HCT116 (cell line): ENCODE results near the gene PHB1. TPM values are rescaled to one million over a fixed set of nuclear protein-coding genes. Genes with fewer than 3 reads are reported as not detected.

Experiments used
- ATAC-seq: fragments of 200-7000 bp; cut with Tn5 transposase; 2 replicates; pipeline ENCODE4 v1.9.1; 2020; ENCODE audit warnings: mild to moderate bottlenecking, moderate library complexity
- BruUV-seq: library from RNA; stranded (reverse); fragments of 400-500 nt; replicated peaks from 2 replicates; lab custom pipeline; 2021; lab: Mats Ljungman, UMichigan
- CTCF ChIA-PET: fragments of 300-600 bp; sonication (Branson Sonifier 250); formaldehyde crosslinking; loops from one replicate; lab custom pipeline; 2021; ENCODE audit warnings: antibody characterized with exemption; lab: Charles Lee
- POLR2A ChIA-PET: fragments of 300-600, 350-600 bp; sonication (Branson Sonifier 250); formaldehyde crosslinking; loops from one replicate; lab custom pipeline; 2021; ENCODE audit warnings: antibody characterized with exemption; lab: Charles Lee
- RAD21 ChIA-PET, 2 experiments: fragments of 300-600 bp; sonication (Branson Sonifier 250); formaldehyde crosslinking; loops; one replicate each; lab custom pipeline; 2023; ENCODE audit warnings: low total read pairs in 2 of 2; ENCODE audit not compliant: uncharacterized antibody in 2 of 2, unreplicated experiment in 2 of 2, low non-redundant PET in 1 of 2; lab: Charles Lee
- DNase-seq: peaks from one replicate; pipeline ENCODE4 v3.0.0-alpha.2; 2010; ENCODE audit warnings: low read depth, low spot score
- H2AFZ ChIP-seq: fragments of 200-600 bp; shearing (Covaris generic), sonication (generic); 2 replicates; pipeline ENCODE4 v1.6.1; 2017; ENCODE audit warnings: low read depth, mixed run types, mixed read lengths, antibody characterized with exemption, low read length; ENCODE audit not compliant: poor library complexity, severe bottlenecking
- H3K27ac ChIP-seq: 2 replicates; pipeline ENCODE4 v1.5.1; 2012; ENCODE audit warnings: low read depth, low read length
- H3K27me3 ChIP-seq: fragments of 200-600 bp; sonication (generic); 2 replicates; pipeline ENCODE4 v1.6.1; 2016; ENCODE audit warnings: mixed run types, low read length, mixed read lengths; ENCODE audit not compliant: insufficient read depth
- H3K36me3 ChIP-seq, 2 experiments: fragments of 200-500 bp in 1 of 2; fragments of 200-600 bp in 1 of 2; sonication (Bioruptor generic) in 1 of 2; sonication (generic) in 1 of 2; 2 replicates each; pipeline versions ENCODE4 v1.5.1 to v1.6.1; 2014 to 2016; ENCODE audit warnings: low read length in 2 of 2, inconsistent platforms in 1 of 2, mixed read lengths in 1 of 2, mixed run types in 1 of 2; ENCODE audit not compliant: insufficient read depth in 2 of 2, control insufficient read depth in 1 of 2
- H3K4me1 ChIP-seq, 2 experiments: fragments of 200-600 bp in 1 of 2; sonication (generic) in 1 of 2; 2 replicates each; pipeline versions ENCODE4 v1.5.1 to v1.6.1; 2012 to 2017; ENCODE audit warnings: low read length in 2 of 2, inconsistent platforms in 1 of 2, mild to moderate bottlenecking in 1 of 2, mixed read lengths in 1 of 2, mixed run types in 1 of 2, moderate library complexity in 1 of 2; ENCODE audit not compliant: insufficient read depth in 2 of 2, control insufficient read depth in 1 of 2
- H3K4me2 ChIP-seq: fragments of 200-600 bp; sonication (generic); 2 replicates; pipeline ENCODE4 v1.6.1; 2017; ENCODE audit warnings: mixed run types, low read length, mixed read lengths
- H3K4me3 ChIP-seq, 2 experiments: fragments of 200-600 bp in 1 of 2; sonication (generic) in 1 of 2; replicated peaks in 1 of 2; 2 replicates each; pipeline ENCODE4 v1.5.1; 2011 to 2016; ENCODE audit warnings: low read length in 2 of 2, control low read depth in 1 of 2, low read depth in 1 of 2, mild to moderate bottlenecking in 1 of 2, mixed read lengths in 1 of 2, mixed run types in 1 of 2
- H3K79me2 ChIP-seq: fragments of 200-600 bp; sonication (generic); 2 replicates; pipeline ENCODE4 v1.6.1; 2017; ENCODE audit warnings: mild to moderate bottlenecking, mixed run types, low read length, moderate library complexity, mixed read lengths; ENCODE audit not compliant: insufficient read depth
- H3K9ac ChIP-seq: fragments of 200-600 bp; sonication (generic); 2 replicates; pipeline ENCODE4 v1.6.1; 2016; ENCODE audit warnings: low read length, mixed read lengths
- H3K9me2 ChIP-seq: fragments of 200-600 bp; sonication (generic), shearing (Covaris generic); 2 replicates; pipeline ENCODE4 v1.6.1; 2017; ENCODE audit warnings: mixed run types, mild to moderate bottlenecking, moderate library complexity; ENCODE audit not compliant: insufficient read depth
- H3K9me3 ChIP-seq, 2 experiments: fragments of 200-500 bp in 1 of 2; fragments of 200-600 bp in 1 of 2; sonication (Bioruptor generic) in 1 of 2; sonication (generic) in 1 of 2; 2 replicates each; pipeline ENCODE4 v1.6.1; 2014 to 2017; ENCODE audit warnings: low read length in 2 of 2, mixed read lengths in 2 of 2, inconsistent platforms in 1 of 2, low read depth in 1 of 2, mild to moderate bottlenecking in 1 of 2, mixed run types in 1 of 2, moderate library complexity in 1 of 2; ENCODE audit not compliant: control insufficient read depth in 1 of 2, insufficient read depth in 1 of 2
- H4K20me1 ChIP-seq: fragments of 200-600 bp; sonication (generic), shearing (Covaris generic); 2 replicates; pipeline ENCODE4 v1.6.1; 2017; ENCODE audit warnings: mixed run types, mild to moderate bottlenecking, moderate library complexity; ENCODE audit not compliant: insufficient read depth
- CEBPB ChIP-seq: IDR thresholded peaks from 2 replicates; pipeline ENCODE4 v1.6.1; 2012; ENCODE audit warnings: low read depth
- ELF1 ChIP-seq: IDR thresholded peaks from 2 replicates; pipeline ENCODE4 v1.6.1; 2012; ENCODE audit warnings: low read depth, borderline replicate concordance
- EZH2phosphoT487 ChIP-seq: fragments of 200-600 bp; IDR thresholded peaks from 2 replicates; pipeline ENCODE4 v1.6.1; 2018; ENCODE audit warnings: antibody characterized with exemption, borderline replicate concordance
- JUND ChIP-seq: IDR thresholded peaks from 2 replicates; pipeline ENCODE4 v1.6.1; 2012
- MAX ChIP-seq: IDR thresholded peaks from 2 replicates; pipeline ENCODE4 v1.6.1; 2012
- POLR2A ChIP-seq: IDR thresholded peaks from 2 replicates; pipeline ENCODE4 v1.7.0; 2011; ENCODE audit warnings: borderline replicate concordance; ENCODE audit not compliant: insufficient read depth, insufficient read length; ENCODE audit errors: extremely low read depth
- POLR2AphosphoS5 ChIP-seq: IDR thresholded peaks from 2 replicates; pipeline ENCODE4 v1.6.1; 2011; ENCODE audit warnings: mild to moderate bottlenecking, low read depth, low read length, moderate library complexity
- RAD21 ChIP-seq: IDR thresholded peaks from 2 replicates; pipeline ENCODE4 v1.6.1; 2012; ENCODE audit warnings: low read depth, mild to moderate bottlenecking
- SP1 ChIP-seq: IDR thresholded peaks from 2 replicates; pipeline ENCODE4 v1.6.1; 2012; ENCODE audit warnings: low read depth
- ZFX ChIP-seq: fragments of 450-650 bp; IDR thresholded peaks from 2 replicates; pipeline ENCODE4 v1.6.1; 2017
- ZNF274 ChIP-seq: fragments of 200-500 bp; sonication (Bioruptor generic); IDR thresholded peaks from 2 replicates; pipeline ENCODE4 v1.6.1; 2014; ENCODE audit warnings: mild to moderate bottlenecking, low read depth, low read length, inconsistent platforms
- intact Hi-C: fragments of 100-400 bp; cut with micrococcal nuclease; formaldehyde crosslinking; loops from 2 replicates; pipeline ENCODE4 v1.10.0; 2022
- total RNA-seq: library from RNA; stranded (reverse); gene quantifications from one replicate; pipeline ENCODE4 v1.2.1, GENCODE V29; 2021; ENCODE audit not compliant: unreplicated experiment
- TF ChIP-seq, protein P1 (sequence below): IDR thresholded peaks from 2 replicates; pipeline ENCODE4 v1.6.1; 2011; ENCODE audit warnings: mild to moderate bottlenecking, low read length, moderate library complexity; ENCODE audit not compliant: insufficient replicate concordance; ENCODE audit errors: extremely low read depth
- TF ChIP-seq, protein P2 (sequence below): IDR thresholded peaks from 2 replicates; pipeline ENCODE4 v1.6.1; 2012

The PHB1 gene
- total RNA-seq, 1 experiment from 2014 or later: 534 TPM

GRCh38 chr17:49459401-49459984 is 44.8 kb upstream of the PHB1 start:
- ChIA-PET RAD21 (no interaction called here), POLR2A (no interaction called here), CTCF (interaction anchor here (1.5 kb wide), 1 partner anchor 97 kb away, joined by 4 read pairs; no protein-coding TSS in a partner anchor)
- H3K9me3 ChIP-seq: peaks cover 0 to 8% of the 10 kb centered on the region in 2 experiments; a peak in 1 of 4 replicates
- no peaks in the 10 kb centered on the region for H4K20me1 ChIP-seq
- no peak overlapping the region for H3K9ac ChIP-seq
- intact Hi-C loops: no loop called here
- H3K36me3 ChIP-seq: no peaks in the 10 kb centered on the region
- TF ChIP-seq, protein P1, sequence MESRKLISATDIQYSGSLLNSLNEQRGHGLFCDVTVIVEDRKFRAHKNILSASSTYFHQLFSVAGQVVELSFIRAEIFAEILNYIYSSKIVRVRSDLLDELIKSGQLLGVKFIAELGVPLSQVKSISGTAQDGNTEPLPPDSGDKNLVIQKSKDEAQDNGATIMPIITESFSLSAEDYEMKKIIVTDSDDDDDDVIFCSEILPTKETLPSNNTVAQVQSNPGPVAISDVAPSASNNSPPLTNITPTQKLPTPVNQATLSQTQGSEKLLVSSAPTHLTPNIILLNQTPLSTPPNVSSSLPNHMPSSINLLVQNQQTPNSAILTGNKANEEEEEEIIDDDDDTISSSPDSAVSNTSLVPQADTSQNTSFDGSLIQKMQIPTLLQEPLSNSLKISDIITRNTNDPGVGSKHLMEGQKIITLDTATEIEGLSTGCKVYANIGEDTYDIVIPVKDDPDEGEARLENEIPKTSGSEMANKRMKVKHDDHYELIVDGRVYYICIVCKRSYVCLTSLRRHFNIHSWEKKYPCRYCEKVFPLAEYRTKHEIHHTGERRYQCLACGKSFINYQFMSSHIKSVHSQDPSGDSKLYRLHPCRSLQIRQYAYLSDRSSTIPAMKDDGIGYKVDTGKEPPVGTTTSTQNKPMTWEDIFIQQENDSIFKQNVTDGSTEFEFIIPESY: no peak
- TF ChIP-seq ELF1 (no peak), SP1 (no peak), JUND (no peak), RAD21 (no peak), MAX (no peak), ZNF274 (no peak), ZFX (no peak), EZH2phosphoT487 (no peak), CEBPB (no peak), POLR2AphosphoS5 (no peak), POLR2A (no peak)
- TF ChIP-seq, protein P2, sequence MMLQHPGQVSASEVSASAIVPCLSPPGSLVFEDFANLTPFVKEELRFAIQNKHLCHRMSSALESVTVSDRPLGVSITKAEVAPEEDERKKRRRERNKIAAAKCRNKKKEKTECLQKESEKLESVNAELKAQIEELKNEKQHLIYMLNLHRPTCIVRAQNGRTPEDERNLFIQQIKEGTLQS: no peak
- DNase-seq (no peak), ATAC-seq (no peak)
- no peak overlapping the region for H3K4me2 ChIP-seq
- no peaks in the 10 kb centered on the region for H3K79me2 ChIP-seq
- H2AFZ ChIP-seq: no peak overlapping the region
- H3K4me1 ChIP-seq: peaks cover 0 to 9% of the 10 kb centered on the region in 2 experiments; a peak in 1 of 4 replicates
- no peaks in the 10 kb centered on the region for H3K9me2 ChIP-seq
- H3K27ac ChIP-seq: no peak overlapping the region
- H3K4me3 ChIP-seq: no peak overlapping the region
- peaks cover 49% of the 10 kb centered on the region; the same call in 1 of the 2 replicates for H3K27me3 ChIP-seq
- BruUV-seq: no TSS peak
